HG03064 (cell line): Measurements from ENCODE around the gene DHRS9.

Source experiments
- ATAC-seq: cut with Tn5 transposase; IDR thresholded peaks from one replicate; pipeline ENCODE4 v1.9.1; 2021; ENCODE audit warnings: low read depth; ENCODE audit not compliant: unreplicated experiment

Gene DHRS9

GRCh38 chr2:169091761-169092519 lies 22.6 kb downstream of the DHRS9 start:
- ATAC-seq = no peak

GRCh38 chr2:169093535-169093934 lies 24.2 kb downstream of the DHRS9 start:
- ATAC-seq = no peak

DNA sequence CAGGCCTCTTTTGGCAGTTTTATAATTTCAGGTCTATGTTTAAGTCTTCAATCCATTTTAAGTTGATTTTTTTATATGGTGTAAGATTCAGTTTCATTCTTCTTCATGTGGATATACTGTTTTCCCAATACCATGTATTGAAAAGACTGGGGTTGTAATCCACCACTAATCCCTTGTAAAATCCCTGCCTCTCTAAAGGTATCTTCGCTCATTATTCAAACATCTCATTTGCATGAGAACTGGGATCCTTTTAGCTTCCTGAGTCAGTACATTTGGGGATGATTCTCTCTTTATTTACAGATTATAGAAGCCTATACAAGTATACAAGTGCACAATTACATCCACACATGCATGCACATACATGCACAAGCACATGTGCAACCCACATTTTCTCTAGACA lies 25.3 kb downstream of the DHRS9 start:
- no peak for ATAC-seq

DNA sequence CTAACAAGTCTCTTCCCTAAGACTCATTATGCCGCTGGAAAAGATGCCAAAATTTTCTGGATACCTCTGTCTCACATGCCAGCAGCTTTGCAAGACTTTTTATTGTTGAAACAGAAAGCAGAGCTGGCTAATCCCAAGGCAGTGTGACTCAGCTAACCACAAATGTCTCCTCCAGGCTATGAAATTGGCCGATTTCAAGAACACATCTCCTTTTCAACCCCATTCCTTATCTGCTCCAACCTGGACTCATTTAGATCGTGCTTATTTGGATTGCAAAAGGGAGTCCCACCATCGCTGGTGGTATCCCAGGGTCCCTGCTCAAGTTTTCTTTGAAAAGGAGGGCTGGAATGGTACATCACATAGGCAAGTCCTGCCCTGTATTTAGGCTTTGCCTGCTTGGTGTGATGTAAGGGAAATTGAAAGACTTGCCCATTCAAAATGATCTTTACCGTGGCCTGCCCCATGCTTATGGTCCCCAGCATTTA lies 26.3 kb downstream of the DHRS9 start:
- ATAC-seq = no peak

DNA sequence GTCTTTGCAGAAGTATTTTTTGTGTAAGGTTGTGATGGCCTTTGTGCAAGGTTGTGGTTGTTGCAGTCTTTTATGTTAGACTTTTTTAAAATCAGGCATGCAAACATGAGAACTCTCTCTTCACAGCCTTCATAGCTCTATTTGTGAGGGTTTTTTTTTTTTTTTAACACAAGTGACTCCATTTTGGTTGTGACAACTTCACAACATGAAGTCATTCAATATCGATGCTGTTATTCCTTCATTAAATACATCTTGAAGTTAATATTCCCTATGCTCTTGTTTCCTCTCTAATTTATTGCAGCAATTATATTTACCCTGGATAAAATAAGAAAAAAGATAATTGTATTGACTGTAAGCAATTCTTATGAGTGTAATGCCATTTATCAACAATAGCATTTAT lies 35.5 kb downstream of the DHRS9 start:
- ATAC-seq = no peak

DNA sequence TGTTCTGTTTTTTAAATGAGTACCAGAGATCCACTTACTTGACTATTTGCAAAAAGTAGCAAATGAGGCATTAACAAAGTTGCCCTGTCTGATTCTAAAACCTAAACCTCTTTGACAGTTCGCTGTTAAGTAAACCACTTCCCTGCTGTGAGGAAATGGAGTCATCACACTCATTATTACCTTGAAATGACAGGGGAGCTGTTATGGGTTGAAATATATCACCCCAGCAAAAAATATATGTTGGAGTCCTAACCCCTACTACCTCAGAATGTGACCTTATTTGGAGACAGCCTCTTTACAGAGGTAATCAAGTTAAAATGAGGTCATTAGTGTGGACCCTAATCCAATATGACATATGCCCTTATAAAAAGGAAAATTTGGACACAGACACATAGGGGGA lies 36.1 kb downstream of the DHRS9 start:
- no peak for ATAC-seq

DNA sequence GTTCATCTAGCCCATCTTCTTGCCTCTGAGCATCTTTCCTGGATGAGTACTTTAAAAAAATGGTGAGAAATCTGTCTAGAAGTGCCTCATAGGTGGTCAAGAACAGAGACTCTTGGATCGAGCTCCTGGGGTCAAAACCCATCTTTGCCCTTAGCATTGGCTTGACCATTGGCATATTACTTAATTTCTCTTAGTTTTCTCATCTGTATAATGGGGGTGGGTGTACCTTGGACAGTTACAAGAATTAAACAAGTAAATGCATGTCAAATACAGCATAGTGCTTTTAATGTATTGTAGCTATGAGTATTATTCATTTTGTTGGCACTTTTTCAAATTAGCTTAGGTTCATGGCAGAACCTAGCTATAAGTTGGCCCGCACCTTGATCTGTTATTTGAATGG lies 36.8 kb downstream of the DHRS9 start:
- ATAC-seq = no peak

DNA sequence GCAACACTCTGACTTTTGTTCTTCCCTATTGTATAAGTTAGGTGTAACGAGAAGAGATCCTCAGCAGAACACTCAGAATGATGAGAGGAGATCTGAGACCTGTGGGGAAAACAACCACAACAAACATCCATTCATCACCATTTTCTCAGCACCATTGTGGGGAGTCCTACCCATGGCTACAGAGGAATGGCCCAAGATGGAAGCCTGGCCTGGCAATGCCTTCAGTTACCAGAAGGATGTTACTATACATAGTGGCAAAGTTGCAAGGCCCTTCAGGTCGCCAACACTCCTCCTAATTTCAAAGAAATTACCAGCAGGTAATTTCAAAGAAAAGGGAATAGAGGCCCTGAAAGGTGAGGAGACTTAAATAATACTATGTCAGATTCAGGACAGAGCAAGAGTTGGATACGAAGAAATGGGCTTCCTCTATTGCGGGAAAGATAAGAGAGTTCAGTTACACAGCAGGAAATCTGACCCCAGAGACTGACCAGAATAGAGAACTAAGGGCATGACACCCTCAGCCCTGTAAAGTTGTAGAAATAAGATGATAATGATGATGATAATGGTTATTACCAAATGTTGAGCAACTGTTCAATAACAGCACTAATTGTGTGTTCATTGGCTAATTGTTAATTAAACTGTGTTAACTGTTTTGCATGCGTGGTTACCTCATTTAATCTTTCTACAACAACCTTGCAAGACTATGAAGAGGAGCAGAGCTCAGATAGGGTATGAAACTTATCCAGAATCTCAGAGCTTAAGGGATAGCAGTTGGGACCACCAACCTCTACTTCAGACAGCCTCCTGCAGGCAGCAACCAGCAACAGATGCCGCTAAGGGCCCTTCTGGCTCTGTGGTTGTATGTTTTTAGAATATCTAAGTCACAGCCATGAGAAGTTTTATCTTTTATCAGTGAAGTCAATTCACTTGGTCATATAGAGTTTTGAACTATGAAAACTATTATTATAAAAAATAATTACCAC lies 37.5 kb downstream of the DHRS9 start:
- no peak for ATAC-seq

- no peak for ATAC-seq
Measured at GRCh38 chr2:169107645-169108044, 38.3 kb downstream of the DHRS9 start.

GRCh38 chr2:169108099-169108884 lies 38.9 kb downstream of the DHRS9 start:
- ATAC-seq = no peak

- no peak for ATAC-seq
Measured at GRCh38 chr2:169109502-169110409, 40.4 kb downstream of the DHRS9 start.

DNA sequence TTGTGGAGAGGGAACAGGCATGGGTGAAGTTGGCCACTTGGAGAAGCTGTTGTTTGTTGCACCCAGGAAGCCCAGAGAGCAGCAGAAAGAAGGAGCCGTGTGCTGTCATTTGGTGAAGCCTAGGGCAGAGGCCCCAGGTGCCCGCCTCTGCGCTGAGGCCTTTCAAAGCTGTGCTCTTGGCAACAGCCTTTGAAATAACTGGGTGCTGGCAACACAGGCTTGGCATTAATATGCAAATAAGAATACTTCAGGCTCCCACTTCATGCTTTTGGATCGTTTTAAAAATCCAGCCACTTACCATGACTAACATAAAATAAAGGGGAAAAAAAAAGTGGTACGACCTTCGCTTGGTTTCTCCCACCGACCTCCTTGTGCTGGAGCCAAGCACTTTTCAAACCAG lies 41.1 kb downstream of the DHRS9 start:
- ATAC-seq = no peak

DNA sequence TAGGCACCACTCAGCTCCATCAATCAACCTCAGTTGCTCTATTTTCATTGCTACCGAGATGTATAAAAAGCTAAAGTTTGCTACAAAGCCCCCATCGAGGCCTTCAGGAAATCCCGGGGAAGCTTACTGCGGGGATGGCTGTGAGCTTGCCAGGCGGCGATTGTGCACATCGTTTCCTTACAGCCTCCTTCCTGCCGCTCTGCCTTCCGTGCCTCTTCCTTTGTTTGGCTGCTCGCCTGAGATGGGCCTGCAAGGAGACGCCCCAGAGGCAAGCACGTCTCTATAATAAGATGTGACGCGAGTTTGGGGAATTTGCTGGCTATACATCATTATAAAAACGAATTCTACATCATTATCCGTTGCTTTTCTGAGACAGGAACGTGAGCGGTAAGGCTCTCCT lies 41.6 kb downstream of the DHRS9 start:
- ATAC-seq = no peak

- ATAC-seq = no peak
Measured at GRCh38 chr2:169112841-169113240, 43.5 kb downstream of the DHRS9 start.

DNA sequence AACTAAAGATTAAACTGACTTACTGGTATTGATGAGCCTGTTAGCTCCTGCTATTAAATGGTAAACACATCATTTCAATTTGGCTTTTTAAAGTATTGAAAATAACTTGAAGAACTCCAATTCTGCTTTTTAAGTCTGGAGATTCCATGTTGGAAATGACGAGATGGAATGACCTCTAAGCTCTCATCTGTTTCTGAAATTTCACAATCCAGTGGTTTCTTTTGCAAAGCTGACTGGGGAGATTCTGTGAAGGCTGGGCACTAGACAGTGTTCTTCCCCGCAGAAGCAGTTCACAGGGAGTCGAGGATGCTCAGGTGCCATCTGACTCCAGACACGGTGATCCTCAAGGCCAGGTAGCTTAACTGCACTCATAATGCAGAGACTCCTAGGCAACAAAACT lies 44.7 kb downstream of the DHRS9 start:
- ATAC-seq = no peak

DNA sequence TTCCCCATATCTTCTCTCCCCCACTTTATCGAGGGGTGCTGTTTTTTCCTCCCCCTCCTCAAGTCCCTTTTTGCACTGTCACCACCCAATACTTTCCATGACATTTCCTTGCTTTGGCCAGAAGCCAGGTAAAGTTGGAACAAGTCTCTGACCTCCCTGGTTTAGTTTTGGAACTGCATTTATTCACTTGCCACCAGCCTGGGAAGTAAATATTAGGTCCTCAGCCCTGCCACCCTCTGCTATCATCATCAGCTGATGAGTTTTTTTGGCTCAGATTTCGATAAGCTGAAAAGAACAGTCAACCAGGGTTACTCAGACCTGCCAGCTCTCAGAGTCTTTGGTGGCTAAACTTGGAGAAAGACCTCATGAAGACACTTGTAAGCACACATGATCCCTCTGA lies 47.0 kb downstream of the DHRS9 start:
- ATAC-seq = no peak

- ATAC-seq = no peak
Measured at GRCh38 chr2:169116993-169117392, 47.6 kb downstream of the DHRS9 start.

- ATAC-seq = no peak
Measured at GRCh38 chr2:169118060-169118459, 48.7 kb downstream of the DHRS9 start.

- ATAC-seq = no peak
Measured at GRCh38 chr2:169119123-169119760, 49.9 kb downstream of the DHRS9 start.
